HG02840 (cell line): ENCODE results near the gene MUC21.
"Not testable (repeated sequence)": the region's sequence is repeated elsewhere in the genome, so short reads cannot be mapped to it uniquely, and the experiment has no call there.

Source experiments
- ATAC-seq: cut with Tn5 transposase; IDR thresholded peaks from one replicate; pipeline ENCODE4 v1.9.1; 2021; ENCODE audit warnings: mild to moderate bottlenecking, moderate library complexity, moderate number of reproducible peaks; ENCODE audit not compliant: unreplicated experiment, low FRiP score

MUC21 gene

DNA sequence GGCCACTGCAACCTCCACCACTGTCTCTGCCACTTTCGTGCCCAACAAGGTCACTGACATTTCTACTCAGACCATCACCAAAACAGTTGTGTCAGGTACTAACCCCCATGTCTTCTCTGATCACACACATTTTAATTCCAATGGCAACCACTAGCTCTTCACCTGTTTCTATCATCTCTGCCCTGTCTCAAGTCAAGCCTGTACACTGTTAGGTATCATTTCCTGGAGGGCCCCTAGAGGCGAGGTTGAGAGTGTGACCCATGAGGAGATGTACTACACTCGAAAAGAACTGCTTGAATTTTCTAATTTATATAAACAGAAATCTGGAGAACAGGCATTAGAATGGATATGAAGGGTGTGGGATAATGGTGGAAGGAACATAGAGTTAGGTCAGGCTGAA, 17.4 kb upstream of the MUC21 start:
- ATAC-seq: no peak

GRCh38 chr6:30969171-30969570, 14.3 kb upstream of the MUC21 start:
- not testable (repeated sequence) for ATAC-seq

GRCh38 chr6:30970946-30971345, 12.6 kb upstream of the MUC21 start:
- no peak for ATAC-seq

DNA sequence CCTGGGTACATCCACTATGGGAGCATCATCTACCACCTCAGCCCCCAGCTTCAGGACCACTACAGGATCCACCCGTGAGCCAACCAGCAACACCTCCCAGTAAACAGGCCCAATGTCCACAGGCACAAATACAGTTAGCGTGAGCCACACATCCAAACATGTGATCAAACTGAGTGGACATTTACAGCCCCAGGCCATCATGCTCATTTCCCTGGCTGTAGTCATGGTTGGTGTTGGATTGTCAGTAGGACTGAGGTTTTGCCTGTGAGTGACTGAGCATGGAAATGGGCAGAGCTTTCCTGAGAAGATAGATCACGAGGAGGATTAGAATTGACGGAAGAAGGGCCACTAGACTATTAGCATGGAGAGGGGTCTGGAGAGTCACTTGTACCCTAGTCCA, 10.7 kb upstream of the MUC21 start:
- ATAC-seq: no peak

DNA sequence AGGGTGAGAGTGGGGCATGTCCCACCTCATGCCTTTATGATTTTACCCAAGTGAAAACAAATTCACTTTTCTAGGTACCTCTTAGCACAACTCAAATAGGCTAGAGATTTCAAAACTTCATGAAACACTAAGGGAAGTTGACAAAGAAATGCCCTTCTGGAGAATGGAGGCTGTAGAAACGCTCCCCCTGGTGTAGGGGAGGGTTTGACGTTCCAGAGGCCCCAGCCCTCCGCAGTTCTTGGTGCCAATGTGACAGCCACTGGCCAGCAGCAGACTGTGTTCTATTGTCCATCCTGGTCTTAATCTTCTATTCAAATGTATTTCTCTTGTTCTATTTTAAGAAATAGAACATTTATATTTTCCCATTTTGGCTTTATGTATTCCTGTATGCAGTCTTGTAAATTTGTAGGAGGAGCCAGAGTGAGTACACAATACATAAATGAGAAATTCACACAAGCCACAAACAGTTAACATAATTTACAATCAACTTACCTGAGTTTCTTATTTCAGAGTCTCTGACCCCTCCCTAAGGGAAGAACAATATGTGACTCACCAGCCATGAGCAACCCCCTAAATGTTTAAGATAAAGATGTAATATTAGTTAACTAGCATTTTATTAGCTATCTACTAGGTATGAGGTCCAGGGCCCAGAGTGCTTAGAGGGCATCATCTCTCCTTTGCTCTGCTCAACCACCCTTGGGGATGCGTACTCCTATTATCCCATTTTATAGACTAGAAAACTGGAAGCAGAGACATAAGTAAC, 8.8 kb upstream of the MUC21 start:
- ATAC-seq: no peak

DNA sequence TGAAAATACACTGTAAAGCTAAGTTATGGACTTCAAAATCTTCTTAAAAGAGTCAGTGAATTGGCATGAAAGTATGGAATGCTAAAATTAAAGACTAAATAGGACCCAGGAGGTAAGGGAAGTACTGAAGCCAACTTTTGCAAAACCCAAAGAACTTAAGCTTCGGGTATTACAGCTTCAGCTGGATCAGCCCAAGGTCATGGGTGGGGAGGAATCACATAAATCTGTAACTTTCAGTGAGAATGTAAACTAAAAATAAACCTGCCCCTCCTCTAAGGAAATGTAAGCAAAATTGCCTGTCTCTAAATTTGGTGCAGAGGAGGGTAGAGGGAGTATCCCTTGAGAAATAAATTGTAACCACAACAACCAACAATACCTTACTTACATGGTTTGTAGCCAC, 4.4 kb upstream of the MUC21 start:
- no peak for ATAC-seq

- no peak for ATAC-seq
Observed at GRCh38 chr6:30979690-30980089, 3.8 kb upstream of the MUC21 start.

GRCh38 chr6:30981942-30982772, 1.4 kb upstream of the MUC21 start:
- no peak for ATAC-seq

- ATAC-seq: no peak
Observed at GRCh38 chr6:30985490-30985889, 2.0 kb downstream of the MUC21 start.

- ATAC-seq: no peak
Observed at GRCh38 chr6:30987304-30987703, 3.8 kb downstream of the MUC21 start.

DNA sequence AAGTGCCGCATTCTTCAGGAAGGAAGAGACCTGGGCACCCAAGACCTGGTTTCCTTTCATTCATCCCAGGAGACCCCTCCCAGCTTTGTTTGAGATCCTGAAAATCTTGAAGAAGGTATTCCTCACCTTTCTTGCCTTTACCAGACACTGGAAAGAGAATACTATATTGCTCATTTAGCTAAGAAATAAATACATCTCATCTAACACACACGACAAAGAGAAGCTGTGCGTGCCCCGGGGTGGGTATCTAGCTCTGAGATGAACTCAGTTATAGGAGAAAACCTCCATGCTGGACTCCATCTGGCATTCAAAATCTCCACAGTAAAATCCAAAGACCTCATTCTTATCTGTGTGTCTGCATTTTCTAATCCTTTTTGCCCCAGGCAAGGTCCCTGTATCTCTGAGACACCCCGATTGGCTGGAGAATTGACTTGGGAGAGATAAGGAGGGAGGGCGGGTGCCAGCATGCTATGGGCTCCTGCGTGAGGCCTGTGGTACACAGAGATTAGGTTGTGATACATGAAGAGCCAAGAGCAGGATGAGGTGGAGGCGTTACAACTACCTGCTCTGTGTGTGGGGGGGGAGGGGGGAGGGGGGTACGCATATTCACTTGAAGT, 4.8 kb downstream of the MUC21 start:
- no peak for ATAC-seq

DNA sequence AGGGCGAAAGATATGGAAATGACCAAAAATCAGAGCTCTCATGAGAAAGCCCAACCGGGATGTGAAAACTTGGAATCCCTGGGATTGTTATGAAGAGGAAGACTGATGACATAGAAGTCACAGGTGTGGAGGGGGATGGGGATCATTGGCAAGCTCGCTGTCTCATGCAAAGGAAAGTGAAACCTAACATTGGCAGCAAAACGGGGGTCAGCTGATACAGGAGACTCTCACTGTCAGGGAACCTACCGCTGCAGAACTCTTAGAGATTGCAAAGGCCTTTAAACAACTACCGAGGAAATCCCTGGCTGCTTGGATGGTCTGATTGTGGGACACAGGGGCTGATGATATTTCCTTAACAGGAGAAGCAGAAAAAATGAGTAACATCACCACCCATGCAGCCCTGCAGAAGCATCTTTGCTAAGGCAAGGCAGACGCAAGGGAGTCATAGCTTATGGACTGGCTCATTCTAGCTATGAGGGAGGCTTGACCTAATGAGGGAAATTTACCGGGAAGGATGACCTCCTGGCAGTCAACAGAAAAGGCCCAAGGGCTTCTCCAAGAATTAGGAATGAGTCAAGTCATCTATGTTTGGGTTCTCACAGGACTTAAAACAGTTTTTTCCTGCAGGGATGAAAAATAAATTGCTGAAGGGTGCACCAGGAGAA, 7.0 kb downstream of the MUC21 start:
- ATAC-seq: no peak

DNA sequence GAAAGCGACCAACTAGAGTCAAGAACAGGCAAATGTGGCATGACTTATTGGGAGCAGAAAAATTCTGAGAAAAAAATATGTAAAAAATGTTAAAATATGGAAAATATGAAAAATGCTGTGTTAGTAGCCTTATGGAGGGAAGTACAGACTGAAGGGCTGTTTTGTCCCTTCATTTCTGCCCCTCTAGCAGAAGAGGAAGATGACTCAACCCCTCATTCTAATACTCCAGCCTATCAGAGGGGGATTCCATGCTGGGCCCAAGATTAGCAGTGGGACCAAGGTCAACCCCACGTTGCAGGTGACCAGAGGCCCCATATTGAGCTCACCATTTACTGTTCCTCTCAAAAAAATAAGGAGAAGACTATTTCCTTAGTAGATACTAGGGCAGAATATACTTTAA, 8.4 kb downstream of the MUC21 start:
- ATAC-seq: no peak

- no peak for ATAC-seq
Observed at GRCh38 chr6:30997301-30997700, 13.8 kb downstream of the MUC21 start.

DNA sequence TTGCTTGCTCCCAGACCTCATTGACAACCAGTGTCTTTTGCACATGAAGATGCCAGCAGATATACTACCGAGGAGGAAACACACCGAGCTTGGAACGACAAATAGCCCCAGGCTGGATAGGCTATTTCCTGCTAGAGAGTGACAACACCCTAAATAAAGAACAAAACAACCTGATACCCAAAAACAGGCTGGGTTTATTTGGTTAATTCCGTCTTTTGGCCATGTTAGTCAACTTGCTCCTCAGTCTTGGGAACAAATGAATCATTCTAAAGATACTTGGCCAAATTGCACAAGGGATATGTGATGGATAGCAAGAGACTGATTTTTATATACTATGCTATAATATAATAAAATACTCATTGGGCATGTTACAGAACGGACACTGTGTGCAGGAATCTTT, 15.3 kb downstream of the MUC21 start:
- no peak for ATAC-seq

- ATAC-seq: not testable (repeated sequence)
Observed at GRCh38 chr6:31000067-31000860, 16.7 kb downstream of the MUC21 start.

GRCh38 chr6:31001281-31001888, 17.9 kb downstream of the MUC21 start:
- no peak for ATAC-seq

DNA sequence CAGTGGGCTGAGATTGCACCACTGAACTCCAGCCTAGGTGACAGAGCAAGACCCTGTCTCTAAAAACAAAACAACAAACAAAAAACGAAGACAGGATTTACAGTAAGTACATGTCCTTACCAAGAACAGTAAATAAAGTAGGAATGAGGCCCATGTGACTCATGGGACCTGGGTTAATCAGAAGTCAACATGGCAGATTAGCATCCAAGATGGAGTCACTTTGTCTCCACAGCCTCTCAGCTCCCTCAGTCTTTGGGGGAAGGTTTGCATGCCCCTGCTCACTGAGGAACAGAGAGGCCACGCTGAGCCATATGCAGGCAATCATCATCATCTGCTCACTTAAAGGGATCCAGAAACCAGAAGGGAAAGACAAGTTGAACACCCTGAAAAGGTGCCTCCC, 19.0 kb downstream of the MUC21 start:
- no peak for ATAC-seq

DNA sequence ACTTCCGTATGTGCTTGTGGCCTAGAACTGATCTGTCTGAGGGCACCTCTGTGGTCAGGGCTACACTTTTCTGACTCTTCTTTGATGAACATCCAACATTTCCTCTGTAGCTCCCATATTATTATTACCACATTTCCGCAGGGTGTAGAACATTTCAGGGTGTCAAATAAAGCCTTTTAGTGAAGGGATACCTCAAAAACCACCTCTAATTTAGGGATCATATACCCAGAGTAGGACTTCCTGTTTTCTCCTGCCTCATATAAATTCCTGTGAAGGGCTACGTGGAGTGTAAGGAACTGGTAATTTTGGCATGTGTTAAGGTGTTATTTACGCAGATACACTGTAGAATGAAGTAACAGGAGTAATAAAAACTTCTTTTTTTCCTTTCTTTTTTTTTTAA, 21.3 kb downstream of the MUC21 start:
- no peak for ATAC-seq
